HEK293 (cell line): ENCODE measurements around the gene PAX4.

Experiments
- CTCF ChIA-PET: fragments of 350-600 bp; formaldehyde crosslinking; extraction: SDS; loops from one replicate; lab custom pipeline; 2021; ENCODE audit warnings: antibody characterized with exemption; lab: Yijun Ruan, JAX
- POLR2A ChIA-PET: fragments of 300-600 bp; formaldehyde crosslinking; extraction: SDS; loops from one replicate; lab custom pipeline; 2020; ENCODE audit warnings: antibody characterized with exemption, inconsistent platforms; lab: Yijun Ruan, JAX
- H3K27ac ChIP-seq: fragments of 200-500 bp; sonication (Bioruptor generic); 2 replicates; pipeline ENCODE4 v1.5.1; 2014; ENCODE audit warnings: low read depth, low read length, control low read depth, inconsistent platforms; ENCODE audit errors: extremely low read depth
- H3K36me3 ChIP-seq, 2 experiments: fragments of 200-500 bp in 1 of 2; sonication (Bioruptor generic) in 1 of 2; 1 replicate in 1 of 2; 2 replicates in 1 of 2; pipeline ENCODE4 v1.5.1; 2014 to 2017; ENCODE audit warnings: inconsistent platforms in 2 of 2, low read length in 2 of 2; ENCODE audit not compliant: control insufficient read depth in 2 of 2, insufficient read depth in 1 of 2
- H3K4me1 ChIP-seq: fragments of 200-500 bp; sonication (Bioruptor generic); 2 replicates; pipeline ENCODE4 v1.5.1; 2014; ENCODE audit warnings: mild to moderate bottlenecking, low read length, inconsistent platforms; ENCODE audit not compliant: control insufficient read depth, insufficient read depth
- H3K4me3 ChIP-seq: 2 replicates; pipeline ENCODE4 v1.5.1; 2011; ENCODE audit warnings: low read depth, mild to moderate bottlenecking, control low read depth, low read length, moderate library complexity
- H3K9me3 ChIP-seq: fragments of 200-500 bp; sonication (Bioruptor generic); 2 replicates; pipeline ENCODE4 v1.5.1; 2014; ENCODE audit warnings: low read depth, low read length, inconsistent platforms; ENCODE audit not compliant: control insufficient read depth, insufficient read depth
- EGR2 ChIP-seq: fragments of 450-650 bp; formaldehyde crosslinking; IDR thresholded peaks from 2 replicates; pipeline ENCODE4 v1.5.1; 2016; ENCODE audit warnings: low read depth, missing biosample characterization, missing genetic modification characterization
- ELK4 ChIP-seq: IDR thresholded peaks from 2 replicates; pipeline ENCODE4 v1.6.1; 2011; ENCODE audit warnings: mild to moderate bottlenecking, low read depth, low read length, borderline replicate concordance
- GLIS2 ChIP-seq: fragments of 450-650 bp; formaldehyde crosslinking; IDR thresholded peaks from 2 replicates; pipeline ENCODE4 v1.5.1; 2016; ENCODE audit warnings: missing biosample characterization, missing genetic modification characterization
- KLF7 ChIP-seq: fragments of 450-650 bp; formaldehyde crosslinking; IDR thresholded peaks from 2 replicates; pipeline ENCODE4 v1.5.1; 2016; ENCODE audit warnings: missing biosample characterization, missing genetic modification characterization, borderline replicate concordance
- PATZ1 ChIP-seq: fragments of 450-650 bp; formaldehyde crosslinking; IDR thresholded peaks from 2 replicates; pipeline ENCODE4 v1.5.1; 2016; ENCODE audit warnings: missing biosample characterization, missing genetic modification characterization
- REPIN1 ChIP-seq: fragments of 450-650 bp; formaldehyde crosslinking; IDR thresholded peaks from 2 replicates; pipeline ENCODE4 v1.5.1; 2017; ENCODE audit warnings: missing biosample characterization, missing genetic modification characterization, low read depth
- SP2 ChIP-seq: fragments of 450-650 bp; formaldehyde crosslinking; IDR thresholded peaks from 2 replicates; pipeline ENCODE4 v1.5.1; 2016; ENCODE audit warnings: missing biosample characterization, missing genetic modification characterization
- SP3 ChIP-seq: fragments of 450-650 bp; formaldehyde crosslinking; IDR thresholded peaks from 2 replicates; pipeline ENCODE4 v1.5.1; 2016; ENCODE audit warnings: missing biosample characterization, missing genetic modification characterization
- TRIM28 ChIP-seq: IDR thresholded peaks from 2 replicates; pipeline ENCODE4 v1.6.1; 2011; ENCODE audit warnings: low read length, control low read depth, borderline replicate concordance
- ZBTB17 ChIP-seq: fragments of 450-650 bp; formaldehyde crosslinking; IDR thresholded peaks from 2 replicates; pipeline ENCODE4 v1.5.1; 2016; ENCODE audit warnings: missing biosample characterization, missing genetic modification characterization
- ZBTB21 ChIP-seq: fragments of 450-650 bp; formaldehyde crosslinking; IDR thresholded peaks from 2 replicates; pipeline ENCODE4 v1.5.1; 2017; ENCODE audit warnings: missing biosample characterization, missing genetic modification characterization
- ZBTB48 ChIP-seq: fragments of 450-650 bp; formaldehyde crosslinking; IDR thresholded peaks from 2 replicates; pipeline ENCODE4 v1.5.1; 2016; ENCODE audit warnings: missing biosample characterization, missing genetic modification characterization
- ZBTB8A ChIP-seq: fragments of 450-650 bp; formaldehyde crosslinking; IDR thresholded peaks from 2 replicates; pipeline ENCODE4 v1.5.1; 2016; ENCODE audit warnings: missing biosample characterization, missing genetic modification characterization
- ZFP3 ChIP-seq: fragments of 450-650 bp; formaldehyde crosslinking; IDR thresholded peaks from 2 replicates; pipeline ENCODE4 v1.5.1; 2016; ENCODE audit warnings: low read depth, missing biosample characterization, missing genetic modification characterization
- ZNF114 ChIP-seq: fragments of 450-650 bp; formaldehyde crosslinking; IDR thresholded peaks from 2 replicates; pipeline ENCODE4 v1.5.0; 2017; ENCODE audit warnings: missing biosample characterization, missing genetic modification characterization
- ZNF155 ChIP-seq: fragments of 450-650 bp; formaldehyde crosslinking; IDR thresholded peaks from 2 replicates; pipeline ENCODE4 v1.5.1; 2016; ENCODE audit warnings: missing biosample characterization, missing genetic modification characterization
- ZNF169 ChIP-seq: fragments of 450-650 bp; formaldehyde crosslinking; IDR thresholded peaks from 2 replicates; pipeline ENCODE4 v1.5.1; 2016; ENCODE audit warnings: missing biosample characterization, missing genetic modification characterization
- ZNF2 ChIP-seq: fragments of 450-650 bp; formaldehyde crosslinking; IDR thresholded peaks from 2 replicates; pipeline ENCODE4 v1.5.1; 2016; ENCODE audit warnings: missing biosample characterization, missing genetic modification characterization
- ZNF211 ChIP-seq: fragments of 450-650 bp; formaldehyde crosslinking; IDR thresholded peaks from 2 replicates; pipeline ENCODE4 v1.5.1; 2016; ENCODE audit warnings: low read depth, missing biosample characterization, missing genetic modification characterization
- ZNF214 ChIP-seq: fragments of 450-650 bp; formaldehyde crosslinking; IDR thresholded peaks from 2 replicates; pipeline ENCODE4 v1.5.1; 2017; ENCODE audit warnings: missing biosample characterization, mild to moderate bottlenecking, missing genetic modification characterization, borderline replicate concordance
- ZNF221 ChIP-seq: fragments of 450-650 bp; formaldehyde crosslinking; IDR thresholded peaks from 2 replicates; pipeline ENCODE4 v1.5.1; 2017; ENCODE audit warnings: missing biosample characterization, missing genetic modification characterization, borderline replicate concordance
- ZNF23 ChIP-seq: fragments of 450-650 bp; formaldehyde crosslinking; IDR thresholded peaks from 2 replicates; pipeline ENCODE4 v1.5.1; 2016; ENCODE audit warnings: missing biosample characterization, missing genetic modification characterization, borderline replicate concordance
- ZNF239 ChIP-seq: fragments of 450-650 bp; formaldehyde crosslinking; IDR thresholded peaks from 2 replicates; pipeline ENCODE4 v1.5.1; 2016; ENCODE audit warnings: missing biosample characterization, missing genetic modification characterization
- ZNF391 ChIP-seq: fragments of 450-650 bp; formaldehyde crosslinking; IDR thresholded peaks from 2 replicates; pipeline ENCODE4 v1.5.1; 2016; ENCODE audit warnings: low read depth, missing biosample characterization, missing genetic modification characterization, borderline replicate concordance
- ZNF394 ChIP-seq: fragments of 450-650 bp; formaldehyde crosslinking; IDR thresholded peaks from 2 replicates; pipeline ENCODE4 v1.5.1; 2016; ENCODE audit warnings: missing biosample characterization, missing genetic modification characterization, mild to moderate bottlenecking, moderate library complexity, borderline replicate concordance
- ZNF510 ChIP-seq: fragments of 450-650 bp; formaldehyde crosslinking; IDR thresholded peaks from 2 replicates; pipeline ENCODE4 v1.5.1; 2018; ENCODE audit warnings: mild to moderate bottlenecking, missing genetic modification characterization, missing biosample characterization; ENCODE audit not compliant: insufficient replicate concordance
- ZNF513 ChIP-seq: fragments of 450-650 bp; IDR thresholded peaks from 2 replicates; pipeline ENCODE4 v1.5.1; 2018; ENCODE audit warnings: missing biosample characterization, missing genetic modification characterization
- ZNF544 ChIP-seq: fragments of 450-650 bp; formaldehyde crosslinking; IDR thresholded peaks from 2 replicates; pipeline ENCODE4 v1.5.0; 2017; ENCODE audit warnings: missing biosample characterization, missing genetic modification characterization
- ZNF558 ChIP-seq: fragments of 450-650 bp; formaldehyde crosslinking; IDR thresholded peaks from 2 replicates; pipeline ENCODE4 v1.5.1; 2016; ENCODE audit warnings: missing biosample characterization, missing genetic modification characterization
- ZNF580 ChIP-seq: fragments of 450-650 bp; formaldehyde crosslinking; IDR thresholded peaks from 2 replicates; pipeline ENCODE4 v1.5.1; 2016; ENCODE audit warnings: missing biosample characterization, missing genetic modification characterization
- ZNF600 ChIP-seq: fragments of 450-650 bp; formaldehyde crosslinking; IDR thresholded peaks from 2 replicates; pipeline ENCODE4 v1.5.1; 2016; ENCODE audit warnings: missing biosample characterization, missing genetic modification characterization
- ZNF660 ChIP-seq: fragments of 450-650 bp; IDR thresholded peaks from 2 replicates; pipeline ENCODE4 v1.5.1; 2018; ENCODE audit warnings: missing biosample characterization, mild to moderate bottlenecking, missing genetic modification characterization
- ZNF768 ChIP-seq: fragments of 450-650 bp; formaldehyde crosslinking; IDR thresholded peaks from 2 replicates; pipeline ENCODE4 v1.5.1; 2018; ENCODE audit warnings: missing biosample characterization, mild to moderate bottlenecking, missing genetic modification characterization
- ZNF792 ChIP-seq: fragments of 450-650 bp; formaldehyde crosslinking; IDR thresholded peaks from 2 replicates; pipeline ENCODE4 v1.5.1; 2016; ENCODE audit warnings: missing biosample characterization, missing genetic modification characterization

The PAX4 gene

GRCh38 chr7:127585044-127585953 lies 32.6 kb downstream of the PAX4 start, which contains the start of gene GCC1:
Gene GCC1 (minus strand): TSS chr7:127585596. CDS start chr7:127585182, 414 bp downstream.
- Histone ChIP-seq H3K9me3 (no peaks in the 10 kb centered on the region), H3K27ac (no peak within 1 kb of the TSS), H3K4me3 (peak within 1 kb of the TSS; percentile 91), H3K4me1 (peaks cover 6% of the 10 kb centered on the region; the same call in 1 of the 2 replicates), H3K36me3 (peaks cover 0 to 48% of the 10 kb centered on the region in 2 experiments; a peak in 1 of 3 replicates)
- POLR2A ChIA-PET: interaction anchor here (0.9 to 2.1 kb wide), 3 partner anchors 12 to 147 kb away, joined by 3 to 6 read pairs (median 3); no protein-coding TSS in a partner anchor
- CTCF ChIA-PET: interaction anchor here (0.5 to 0.8 kb wide), 3 partner anchors 13 to 302 kb away, joined by 3 to 4 read pairs (median 3); no protein-coding TSS in a partner anchor
- TF ChIP-seq KLF7 (tag by site-specific recombination): no peak
- TF ChIP-seq ZNF155 (tag by site-specific recombination): no peak
- TF ChIP-seq EGR2 (tag by site-specific recombination): peak; percentile 58
- no peak for TF ChIP-seq ZNF544 (tag by site-specific recombination)
- TF ChIP-seq ZNF768: no peak
- peak; percentile 39; the same call in 1 of the 2 replicates for TF ChIP-seq ZNF660 (tag by site-specific recombination)
- TF ChIP-seq PATZ1 (tag by site-specific recombination): peak; percentile 36
- TF ChIP-seq ZNF221: no peak
- TF ChIP-seq ZNF169: no peak
- peak; percentile 84 for TF ChIP-seq ZBTB17 (tag by site-specific recombination)
- no peak for TF ChIP-seq GLIS2 (tag by site-specific recombination)
- TF ChIP-seq ZFP3 (tag by site-specific recombination): no peak
- TF ChIP-seq ZNF211 (tag by site-specific recombination): no peak
- TF ChIP-seq ZNF792 (tag by site-specific recombination): no peak
- TF ChIP-seq TRIM28: no peak
- no peak for TF ChIP-seq ZNF23 (tag by site-specific recombination)
- peak; percentile 94 for TF ChIP-seq SP2 (tag by site-specific recombination)
- TF ChIP-seq REPIN1 (tag by site-specific recombination): no peak
- TF ChIP-seq ZNF239 (tag by site-specific recombination): no peak
- TF ChIP-seq ZNF214 (tag by site-specific recombination): no peak
- TF ChIP-seq ZBTB21 (tag by site-specific recombination): peak; percentile 59; the same call in 1 of the 2 replicates
- peak; percentile 74; the same call in 1 of the 2 replicates for TF ChIP-seq ZBTB48
- peak; percentile 95 for TF ChIP-seq SP3 (tag by site-specific recombination)
- TF ChIP-seq ZNF2 (tag by site-specific recombination): 0 out of 2 replicates have a peak, but pooled peaks have one; percentile 31
- TF ChIP-seq ZNF580 (tag by site-specific recombination): 0 out of 2 replicates have a peak, but pooled peaks have one; percentile 7
- peak; percentile 58; the same call in 1 of the 2 replicates for TF ChIP-seq ZBTB8A (tag by site-specific recombination)
- no peak for TF ChIP-seq ELK4
- TF ChIP-seq ZNF114 (tag by site-specific recombination): no peak
- TF ChIP-seq ZNF513 (tag by site-specific recombination): no peak
- TF ChIP-seq ZNF558 (tag by site-specific recombination): no peak
- TF ChIP-seq ZNF394 (tag by site-specific recombination): no peak
- no peak for TF ChIP-seq ZNF391
- TF ChIP-seq ZNF600 (tag by site-specific recombination): peak; percentile 85
- no peak for TF ChIP-seq ZNF510
